ENCODE results near the gene LRRC46.

DNA sequence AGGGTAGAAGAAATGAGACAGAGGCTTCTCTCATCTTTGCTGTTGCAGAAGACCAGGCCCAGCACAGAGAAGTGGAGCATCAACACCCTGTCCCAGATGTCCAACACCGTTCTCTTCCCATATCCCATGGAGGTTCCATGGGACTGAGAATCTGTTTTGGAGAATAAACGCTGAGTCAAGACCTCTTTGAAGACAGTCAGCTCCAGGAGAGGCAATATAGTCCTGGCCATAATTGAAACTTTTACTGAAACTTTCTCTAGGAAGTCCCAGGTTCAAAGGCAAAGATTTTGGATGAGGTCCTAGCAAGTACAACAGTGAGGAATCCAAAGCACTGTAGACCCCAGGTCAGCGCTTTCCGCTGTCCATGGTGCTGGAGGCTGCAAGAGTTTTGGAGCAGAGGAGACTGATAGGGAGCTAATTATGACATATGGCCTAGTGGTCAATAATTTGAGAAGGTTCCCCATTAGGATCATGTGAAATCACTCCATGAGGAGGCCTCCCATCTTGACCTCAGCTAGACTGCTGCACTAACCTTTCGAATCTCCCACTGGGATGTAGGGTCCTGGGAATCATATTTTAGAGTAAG is 45.8 kb upstream of the LRRC46 start:
- TF ChIP-seq, protein P1, sequence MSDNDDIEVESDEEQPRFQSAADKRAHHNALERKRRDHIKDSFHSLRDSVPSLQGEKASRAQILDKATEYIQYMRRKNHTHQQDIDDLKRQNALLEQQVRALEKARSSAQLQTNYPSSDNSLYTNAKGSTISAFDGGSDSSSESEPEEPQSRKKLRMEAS (IDR thresholded peaks at IDR 0.05; ENCODE audit: low read depth, low read length): no peak
- TF ChIP-seq, protein P2, sequence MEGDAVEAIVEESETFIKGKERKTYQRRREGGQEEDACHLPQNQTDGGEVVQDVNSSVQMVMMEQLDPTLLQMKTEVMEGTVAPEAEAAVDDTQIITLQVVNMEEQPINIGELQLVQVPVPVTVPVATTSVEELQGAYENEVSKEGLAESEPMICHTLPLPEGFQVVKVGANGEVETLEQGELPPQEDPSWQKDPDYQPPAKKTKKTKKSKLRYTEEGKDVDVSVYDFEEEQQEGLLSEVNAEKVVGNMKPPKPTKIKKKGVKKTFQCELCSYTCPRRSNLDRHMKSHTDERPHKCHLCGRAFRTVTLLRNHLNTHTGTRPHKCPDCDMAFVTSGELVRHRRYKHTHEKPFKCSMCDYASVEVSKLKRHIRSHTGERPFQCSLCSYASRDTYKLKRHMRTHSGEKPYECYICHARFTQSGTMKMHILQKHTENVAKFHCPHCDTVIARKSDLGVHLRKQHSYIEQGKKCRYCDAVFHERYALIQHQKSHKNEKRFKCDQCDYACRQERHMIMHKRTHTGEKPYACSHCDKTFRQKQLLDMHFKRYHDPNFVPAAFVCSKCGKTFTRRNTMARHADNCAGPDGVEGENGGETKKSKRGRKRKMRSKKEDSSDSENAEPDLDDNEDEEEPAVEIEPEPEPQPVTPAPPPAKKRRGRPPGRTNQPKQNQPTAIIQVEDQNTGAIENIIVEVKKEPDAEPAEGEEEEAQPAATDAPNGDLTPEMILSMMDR (IDR thresholded peaks at IDR 0.05; ENCODE audit: low read depth, low read length): no peak
- no peak for TF ChIP-seq POLR2A (IDR thresholded peaks at IDR 0.05; ENCODE audit: extremely low read depth, insufficient read length)

All from NB4 (cell line).